GM10248 (cell line): ENCODE results near the gene RNF144A.
A peak's percentile ranks its signal among the peaks of the same experiment; 100 is the strongest.

Source experiments
- CTCF ChIA-PET: fragments of 300-600 bp; sonication (Branson Sonifier 250); formaldehyde crosslinking; extraction: SDS; loops from one replicate; lab custom pipeline; 2021; ENCODE audit warnings: antibody characterized with exemption; lab: Yijun Ruan, JAX
- POLR2A ChIA-PET: fragments of 350-650 bp; sonication (Branson Sonifier 250); formaldehyde crosslinking; extraction: SDS; loops from one replicate; lab custom pipeline; 2020; ENCODE audit warnings: antibody characterized with exemption; lab: Yijun Ruan, JAX
- DNase-seq: peaks from one replicate; pipeline ENCODE4 v3.0.0; 2012; ENCODE audit errors: extremely low spot score
- TF ChIP-seq, protein P1 (sequence below): IDR thresholded peaks from 2 replicates; pipeline ENCODE4 v1.5.1; 2012; ENCODE audit warnings: mild to moderate bottlenecking, low read depth; ENCODE audit errors: extremely low read depth, missing control alignments, control extremely low read depth

Gene RNF144A

DNA sequence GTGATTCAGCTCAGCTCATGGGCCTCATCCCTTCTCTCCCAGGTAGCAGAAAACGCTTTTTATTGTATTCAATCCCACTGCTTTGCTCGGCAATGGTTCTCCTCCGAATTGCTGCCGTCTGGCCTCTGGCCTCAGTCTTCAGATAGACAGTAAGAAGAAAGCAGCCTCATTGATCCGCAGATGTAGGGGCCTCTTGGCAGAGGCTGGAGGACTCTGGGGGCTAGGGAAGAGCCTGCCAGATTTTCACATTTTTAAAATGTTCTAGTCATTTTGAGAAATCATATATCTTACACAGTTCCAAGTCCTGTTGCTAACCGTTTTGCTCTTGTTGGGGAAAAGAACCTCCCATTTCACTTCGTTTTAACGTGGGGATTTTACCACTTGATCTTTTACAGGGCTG lies 123.3 kb downstream of the RNF144A start:
- TF ChIP-seq, protein P1, sequence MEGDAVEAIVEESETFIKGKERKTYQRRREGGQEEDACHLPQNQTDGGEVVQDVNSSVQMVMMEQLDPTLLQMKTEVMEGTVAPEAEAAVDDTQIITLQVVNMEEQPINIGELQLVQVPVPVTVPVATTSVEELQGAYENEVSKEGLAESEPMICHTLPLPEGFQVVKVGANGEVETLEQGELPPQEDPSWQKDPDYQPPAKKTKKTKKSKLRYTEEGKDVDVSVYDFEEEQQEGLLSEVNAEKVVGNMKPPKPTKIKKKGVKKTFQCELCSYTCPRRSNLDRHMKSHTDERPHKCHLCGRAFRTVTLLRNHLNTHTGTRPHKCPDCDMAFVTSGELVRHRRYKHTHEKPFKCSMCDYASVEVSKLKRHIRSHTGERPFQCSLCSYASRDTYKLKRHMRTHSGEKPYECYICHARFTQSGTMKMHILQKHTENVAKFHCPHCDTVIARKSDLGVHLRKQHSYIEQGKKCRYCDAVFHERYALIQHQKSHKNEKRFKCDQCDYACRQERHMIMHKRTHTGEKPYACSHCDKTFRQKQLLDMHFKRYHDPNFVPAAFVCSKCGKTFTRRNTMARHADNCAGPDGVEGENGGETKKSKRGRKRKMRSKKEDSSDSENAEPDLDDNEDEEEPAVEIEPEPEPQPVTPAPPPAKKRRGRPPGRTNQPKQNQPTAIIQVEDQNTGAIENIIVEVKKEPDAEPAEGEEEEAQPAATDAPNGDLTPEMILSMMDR = no peak
- POLR2A ChIA-PET = no interaction called here
- CTCF ChIA-PET = interaction anchor here (1.0 to 7.6 kb wide), 2 partner anchors 12 to 143 kb away, joined by 7 to 138 read pairs; no protein-coding TSS in a partner anchor
- DNase-seq = no peak

DNA sequence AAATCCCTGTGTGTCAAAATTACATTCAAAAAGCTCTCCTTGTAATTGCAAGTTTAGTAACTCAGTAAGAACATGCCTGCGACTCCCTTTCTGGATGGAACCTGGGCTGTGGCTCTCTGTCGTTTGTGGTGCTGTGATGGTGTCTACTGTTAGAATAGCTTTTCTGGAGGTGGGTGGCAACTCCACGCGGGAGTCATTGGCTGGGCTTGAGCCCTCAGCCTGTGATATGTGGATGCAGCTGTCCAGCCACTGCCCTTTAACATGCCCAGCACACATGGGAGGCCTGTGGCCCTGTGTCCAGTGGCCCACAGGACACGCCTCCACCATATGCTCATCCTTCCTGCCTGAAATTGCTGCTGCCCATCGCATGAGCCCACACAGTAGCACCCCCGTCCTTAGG lies 124.2 kb downstream of the RNF144A start:
- DNase-seq = no peak
- ChIA-PET CTCF (interaction anchor here (1.0 to 7.6 kb wide), 2 partner anchors 13 to 144 kb away, joined by 7 to 138 read pairs; no protein-coding TSS in a partner anchor), POLR2A (no interaction called here)
- TF ChIP-seq, protein P1 = no peak

DNA sequence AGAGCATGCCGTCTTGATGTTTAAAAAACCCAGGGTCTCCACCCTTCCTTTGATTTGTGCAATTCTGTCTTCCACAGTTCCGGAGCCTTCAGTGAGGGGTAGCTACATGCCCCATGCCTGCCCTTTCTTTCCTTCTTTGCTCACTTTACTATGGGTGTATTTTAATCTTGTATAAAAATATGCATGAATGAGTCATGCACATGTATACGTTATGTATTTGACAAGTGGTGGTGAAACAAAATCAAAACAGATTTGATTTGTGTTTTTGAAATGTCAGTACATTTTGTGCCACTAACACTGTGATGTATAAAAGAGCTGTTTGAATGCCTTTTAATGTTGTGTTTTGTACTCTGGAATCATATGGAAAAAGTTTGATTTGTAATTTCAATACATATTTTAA lies 126.5 kb downstream of the RNF144A start:
- ChIA-PET POLR2A (no interaction called here), CTCF (interaction anchor here (0.7 to 7.6 kb wide), 31 partner anchors 10 to 222 kb away, joined by 3 to 138 read pairs (median 5); partner anchors contain the start of genes CMPK2 and RNF144A)
- TF ChIP-seq, protein P1 = no peak
- no peak for DNase-seq

DNA sequence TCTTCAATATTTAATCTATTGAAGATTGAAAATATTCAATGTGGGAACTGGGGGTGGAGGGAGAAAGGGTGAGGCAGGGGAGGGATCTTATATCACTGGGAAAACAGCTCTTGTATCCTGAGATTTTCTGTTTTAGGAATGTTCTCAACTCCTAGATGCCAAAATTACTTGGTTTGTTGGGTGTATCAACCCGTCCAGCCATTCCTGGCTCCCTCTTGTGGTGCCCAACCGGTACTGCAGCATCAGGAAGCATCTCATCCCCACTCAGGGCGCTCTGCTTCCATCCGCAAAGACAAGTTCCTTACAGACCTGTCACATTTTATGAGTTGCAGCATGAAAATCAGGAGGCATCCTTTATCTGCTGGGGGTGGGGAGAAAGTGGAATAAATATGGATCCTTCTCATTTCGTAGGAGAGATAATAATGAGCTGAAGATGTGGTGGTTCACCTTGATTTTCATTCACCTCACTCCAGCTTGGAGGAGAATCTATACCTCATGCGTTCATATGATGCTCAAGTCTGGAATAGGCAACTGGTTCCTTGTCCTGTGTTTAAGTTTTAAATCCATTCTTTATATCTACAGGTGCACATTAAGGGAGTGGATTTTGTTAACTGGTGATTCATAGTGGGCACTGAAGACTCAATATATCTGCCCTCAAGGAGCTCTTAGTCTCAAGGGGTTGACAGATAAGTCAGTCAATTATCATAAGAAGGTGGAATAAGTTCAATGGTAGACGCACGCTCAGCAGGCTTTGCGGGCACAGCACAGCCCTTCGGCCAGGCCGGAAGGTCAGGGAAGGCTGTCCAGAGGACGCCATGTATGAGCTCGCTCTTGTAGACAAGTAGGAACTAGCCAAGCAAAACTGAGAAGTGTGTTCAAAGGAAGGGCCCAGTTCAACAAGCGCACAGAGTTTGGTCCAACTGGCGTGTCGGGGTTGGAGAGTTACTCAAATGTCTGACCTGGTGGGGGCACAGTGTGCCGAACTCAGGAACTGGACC lies 127.3 kb downstream of the RNF144A start:
- DNase-seq = peak; percentile 75
- ChIA-PET POLR2A (no interaction called here), CTCF (interaction anchor here (0.7 to 7.6 kb wide), 41 partner anchors 9 to 223 kb away, joined by 3 to 138 read pairs (median 5); partner anchors contain the start of genes CMPK2 and RNF144A)
- TF ChIP-seq, protein P1 = peak; percentile 85

DNA sequence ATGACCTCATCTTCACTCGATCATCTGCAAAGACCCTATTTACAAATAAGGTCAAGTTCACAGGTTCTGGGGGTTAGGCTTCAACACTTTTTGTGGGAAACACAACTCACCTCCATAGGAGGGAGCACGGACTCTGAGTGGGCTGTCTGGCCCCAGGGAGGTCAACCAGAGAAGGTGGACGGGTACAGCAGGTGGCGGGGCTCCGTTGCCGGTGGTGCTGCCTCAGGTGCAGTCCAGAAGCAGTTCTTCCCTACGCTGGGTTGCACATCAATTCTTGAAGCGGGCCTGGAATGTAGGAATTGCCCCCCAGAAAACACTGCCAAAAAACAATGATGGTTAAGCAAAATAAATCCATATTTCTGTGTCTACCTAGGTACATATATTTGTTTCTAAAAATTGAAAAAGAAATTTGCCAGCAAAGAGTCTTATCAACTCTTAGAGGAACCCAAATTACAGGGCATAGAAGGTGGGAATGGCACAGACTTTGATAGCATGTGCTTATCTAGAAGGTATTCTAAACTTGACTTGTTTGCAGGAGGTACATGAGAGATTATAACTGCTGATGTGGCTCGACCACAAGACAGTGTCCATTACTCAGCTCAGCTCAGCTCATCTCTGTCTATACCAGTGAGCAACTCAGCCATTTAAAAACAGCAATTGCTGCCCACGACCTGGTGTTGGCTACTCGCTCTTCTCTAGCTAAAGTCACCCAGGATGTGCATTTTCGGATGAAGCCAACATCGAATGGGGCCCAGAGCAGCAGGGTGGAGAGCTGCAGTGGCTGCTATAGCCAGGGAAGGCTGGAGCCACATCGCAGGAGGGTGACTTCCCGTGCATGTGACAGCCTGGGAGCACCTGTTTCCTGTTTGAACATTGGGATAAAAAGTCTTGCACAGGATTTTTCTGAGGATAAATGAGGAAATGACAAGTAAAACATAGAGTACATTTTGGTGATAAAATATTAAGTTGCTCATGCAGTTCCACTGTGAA lies 128.7 kb downstream of the RNF144A start:
- ChIA-PET CTCF (interaction anchor here (1.0 to 7.6 kb wide), 9 partner anchors 8 to 150 kb away, joined by 3 to 138 read pairs (median 12); partner anchors contain the start of gene RNF144A), POLR2A (no interaction called here)
- DNase-seq = peak; percentile 6
- TF ChIP-seq, protein P1 = no peak
